ENCODE measurements around the gene TTC34. TPM values are rescaled to one million over a fixed set of nuclear protein-coding genes. Genes with fewer than 3 reads are reported as not detected.

The TTC34 gene
- polyA plus RNA-seq, 1 experiment = 0.11 TPM

GRCh38 chr1:2601721-2602303, 199.7 kb downstream of the TTC34 start:
- TF ChIP-seq CTCF (IDR thresholded peaks at IDR 0.05; ENCODE audit: insufficient read depth, low read depth, low read length) = no peak
- Histone ChIP-seq H3K36me3 (ENCODE audit: control insufficient read depth, insufficient read depth, low read length) (no peaks in the 10 kb centered on the region), H3K27me3 (ENCODE audit: control insufficient read depth, insufficient read depth, low read length) (no peaks in the 10 kb centered on the region), H3K4me3 (ENCODE audit: low read depth, low read length) (no peak overlapping the region)
- CTCF ChIA-PET = no interaction called here
- POLR2A ChIA-PET = no interaction called here
- DNase-seq (ENCODE audit: low read depth) = no peak

DNA sequence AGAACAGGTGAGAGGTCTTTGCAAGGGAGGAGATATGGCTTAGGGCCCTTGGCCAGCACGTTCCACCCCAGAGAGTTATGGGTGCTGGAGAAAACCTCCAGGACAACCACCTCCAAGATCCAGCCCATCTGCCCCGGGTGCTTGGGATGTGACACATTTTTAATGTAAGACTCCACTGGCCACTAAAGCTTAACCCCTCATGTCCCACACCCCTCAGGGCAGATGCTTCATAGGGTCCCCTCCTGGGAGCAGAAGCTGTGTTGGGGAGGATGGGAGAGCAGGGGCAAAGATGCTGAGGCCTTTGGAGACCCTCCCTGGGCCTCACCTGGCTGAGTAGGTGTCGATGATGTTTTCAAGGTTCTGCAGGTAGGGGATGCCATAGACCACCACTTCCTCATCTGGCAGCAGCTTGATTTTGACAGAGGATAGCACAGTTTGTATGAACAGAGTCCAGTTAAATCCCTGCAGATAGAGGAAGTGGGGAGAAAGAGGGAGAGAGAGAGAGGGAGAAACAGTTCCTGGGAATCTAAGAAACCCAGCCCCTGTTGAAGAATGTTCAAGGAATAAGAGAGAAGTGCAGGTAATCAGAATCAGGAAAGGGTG, 203.1 kb downstream of the TTC34 start:
- POLR2A ChIA-PET = no interaction called here
- CTCF ChIA-PET = no interaction called here
- H3K27me3 ChIP-seq (ENCODE audit: control insufficient read depth, insufficient read depth, low read length) = no peaks in the 10 kb centered on the region
- no peak for DNase-seq (ENCODE audit: low read depth)
- no peaks in the 10 kb centered on the region for H3K36me3 ChIP-seq (ENCODE audit: control insufficient read depth, insufficient read depth, low read length)
- TF ChIP-seq CTCF (IDR thresholded peaks at IDR 0.05; ENCODE audit: insufficient read depth, low read depth, low read length) = no peak
- H3K4me3 ChIP-seq (ENCODE audit: low read depth, low read length) = no peak overlapping the region

- ChIA-PET POLR2A (no interaction called here), CTCF (interaction anchor here (0.6 kb wide), 1 partner anchor 152 kb away, joined by 3 read pairs; no protein-coding TSS in a partner anchor)
- Histone ChIP-seq H3K36me3 (ENCODE audit: control insufficient read depth, insufficient read depth, low read length) (no peaks in the 10 kb centered on the region), H3K27me3 (ENCODE audit: control insufficient read depth, insufficient read depth, low read length) (no peaks in the 10 kb centered on the region), H3K4me3 (ENCODE audit: low read depth, low read length) (no peak overlapping the region)
- no peak for TF ChIP-seq CTCF (IDR thresholded peaks at IDR 0.05; ENCODE audit: insufficient read depth, low read depth, low read length)
- DNase-seq (ENCODE audit: low read depth) = no peak
Measured at GRCh38 chr1:2597441-2598328, 203.8 kb downstream of the TTC34 start.

DNA sequence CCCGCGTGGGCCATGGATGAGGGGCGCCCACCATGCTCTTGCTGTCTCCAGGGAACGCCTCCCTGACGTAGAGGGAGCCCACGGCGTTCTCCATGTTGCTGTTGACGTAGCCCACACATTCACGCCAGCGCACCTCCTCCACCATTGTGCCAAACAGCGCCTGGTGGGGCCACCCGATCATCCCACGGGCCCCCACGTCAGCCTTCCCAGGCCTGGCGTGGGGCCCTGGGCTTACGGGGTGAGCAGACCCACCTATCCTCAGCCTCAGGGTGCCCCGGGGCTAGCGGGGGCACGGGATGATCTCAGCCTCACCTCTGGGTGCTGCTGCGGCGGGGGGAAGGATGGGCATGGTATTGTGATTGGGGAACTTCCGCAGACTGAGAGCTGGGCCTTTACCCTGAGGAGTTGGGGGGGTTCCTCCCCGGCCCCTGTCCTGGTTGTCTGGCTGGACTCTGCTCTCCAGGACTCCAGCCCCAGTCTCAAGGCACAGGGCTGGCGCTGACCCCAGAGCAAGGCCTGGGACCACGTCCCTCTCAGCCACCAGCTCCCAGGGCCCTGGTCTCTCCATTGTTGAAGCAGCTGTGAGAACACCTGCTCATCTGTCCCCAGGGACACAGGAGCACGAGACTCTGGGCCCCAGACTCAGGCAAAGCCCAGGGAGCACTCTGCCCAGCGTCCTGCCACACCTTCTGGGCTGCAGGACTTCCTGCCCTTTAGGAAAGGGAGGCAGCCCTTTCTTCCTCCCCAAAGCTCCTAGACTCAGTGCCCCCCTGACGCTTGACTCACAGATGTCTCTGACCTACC, 204.8 kb downstream of the TTC34 start:
- DNase-seq (ENCODE audit: low read depth) = no peak
- ChIA-PET POLR2A (no interaction called here), CTCF (no interaction called here)
- no peaks in the 10 kb centered on the region for H3K36me3 ChIP-seq (ENCODE audit: control insufficient read depth, insufficient read depth, low read length)
- TF ChIP-seq CTCF (IDR thresholded peaks at IDR 0.05; ENCODE audit: insufficient read depth, low read depth, low read length) = no peak
- no peak overlapping the region for H3K4me3 ChIP-seq (ENCODE audit: low read depth, low read length)
- H3K27me3 ChIP-seq (ENCODE audit: control insufficient read depth, insufficient read depth, low read length) = no peaks in the 10 kb centered on the region
